ENCODE results near the gene FRMPD2. TPM values are rescaled to one million over a fixed set of nuclear protein-coding genes. Genes with fewer than 3 reads are reported as not detected.

FRMPD2 gene
- total and polyA plus RNA-seq, 2 experiments from 2014 or later = not detected

DNA sequence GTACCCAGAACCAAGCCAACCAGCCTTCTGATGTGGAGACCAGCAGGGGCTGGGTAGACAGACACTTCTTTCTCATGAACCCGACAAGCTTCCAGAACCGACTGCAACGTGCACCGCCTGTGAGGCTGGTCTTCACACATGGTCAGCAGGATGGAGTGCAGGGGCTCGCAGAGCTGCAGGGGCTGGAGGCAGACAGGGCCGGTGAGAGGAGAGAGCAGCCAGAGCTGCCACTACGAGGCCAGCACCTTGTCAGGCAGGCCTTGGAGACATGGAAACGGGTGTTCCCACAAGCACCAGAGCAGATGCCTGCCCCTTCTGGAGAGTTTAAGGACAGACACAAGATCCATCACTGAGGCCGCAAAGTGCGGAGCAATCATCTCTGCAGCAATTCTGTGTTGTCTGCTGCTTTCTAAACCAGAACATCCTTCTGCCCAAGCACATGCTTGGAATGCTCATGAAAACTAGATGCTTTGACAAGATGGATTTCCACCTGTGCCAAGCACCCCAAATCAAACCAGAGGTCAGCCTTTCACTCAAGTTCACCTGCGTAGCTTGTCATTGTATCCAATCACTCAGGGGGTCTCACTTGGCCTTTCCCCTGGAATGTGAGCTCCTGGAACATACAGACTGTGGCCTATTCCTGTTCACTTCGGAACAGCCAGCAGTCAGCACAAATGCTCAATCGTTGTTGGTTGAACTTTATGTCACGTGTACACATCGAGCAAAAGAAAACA is 32.2 kb downstream of the FRMPD2 start:
- ATAC-seq (peak; percentile 78), DNase-seq (ENCODE audit: low spot score) (peak; percentile 46)
- no peak overlapping the region for H3K4me3 ChIP-seq
- no peaks in the 10 kb centered on the region for H3K79me2 ChIP-seq (replicated peaks; ENCODE audit: insufficient read depth)
- no peaks in the 10 kb centered on the region for H3F3A ChIP-seq (replicated peaks; ENCODE audit: low read depth)
- 0 out of 3 replicates have a peak, but pooled peaks cover 2% of the 10 kb centered on the region for H3K9me3 Mint-ChIP-seq
- TF ChIP-seq CREB1 (CRISPR knock-in tag; IDR thresholded peaks at IDR 0.05; ENCODE audit: low read depth) (no peak), EZH2phosphoT487 (IDR thresholded peaks at IDR 0.05; ENCODE audit: unreplicated experiment) (no peak), POLR2AphosphoS5 (IDR thresholded peaks at IDR 0.05; ENCODE audit: low read depth) (no peak), JUNB (IDR thresholded peaks at IDR 0.05; ENCODE audit: unreplicated experiment) (no peak), EZH2 (IDR thresholded peaks at IDR 0.05; ENCODE audit: low read depth, unreplicated experiment) (no peak), ZNF331 (CRISPR knock-in tag; IDR thresholded peaks at IDR 0.05; ENCODE audit: low read depth) (no peak), ZNF114 (CRISPR knock-in tag; IDR thresholded peaks at IDR 0.05) (no peak), NANOG (IDR thresholded peaks at IDR 0.05; ENCODE audit: borderline replicate concordance) (no peak)
- TF ChIP-seq, protein P1, sequence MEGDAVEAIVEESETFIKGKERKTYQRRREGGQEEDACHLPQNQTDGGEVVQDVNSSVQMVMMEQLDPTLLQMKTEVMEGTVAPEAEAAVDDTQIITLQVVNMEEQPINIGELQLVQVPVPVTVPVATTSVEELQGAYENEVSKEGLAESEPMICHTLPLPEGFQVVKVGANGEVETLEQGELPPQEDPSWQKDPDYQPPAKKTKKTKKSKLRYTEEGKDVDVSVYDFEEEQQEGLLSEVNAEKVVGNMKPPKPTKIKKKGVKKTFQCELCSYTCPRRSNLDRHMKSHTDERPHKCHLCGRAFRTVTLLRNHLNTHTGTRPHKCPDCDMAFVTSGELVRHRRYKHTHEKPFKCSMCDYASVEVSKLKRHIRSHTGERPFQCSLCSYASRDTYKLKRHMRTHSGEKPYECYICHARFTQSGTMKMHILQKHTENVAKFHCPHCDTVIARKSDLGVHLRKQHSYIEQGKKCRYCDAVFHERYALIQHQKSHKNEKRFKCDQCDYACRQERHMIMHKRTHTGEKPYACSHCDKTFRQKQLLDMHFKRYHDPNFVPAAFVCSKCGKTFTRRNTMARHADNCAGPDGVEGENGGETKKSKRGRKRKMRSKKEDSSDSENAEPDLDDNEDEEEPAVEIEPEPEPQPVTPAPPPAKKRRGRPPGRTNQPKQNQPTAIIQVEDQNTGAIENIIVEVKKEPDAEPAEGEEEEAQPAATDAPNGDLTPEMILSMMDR (conservative IDR thresholded peaks at IDR 0.05; ENCODE audit: low read depth in 2 of 2) = no peak
- TF ChIP-seq, protein P2, sequence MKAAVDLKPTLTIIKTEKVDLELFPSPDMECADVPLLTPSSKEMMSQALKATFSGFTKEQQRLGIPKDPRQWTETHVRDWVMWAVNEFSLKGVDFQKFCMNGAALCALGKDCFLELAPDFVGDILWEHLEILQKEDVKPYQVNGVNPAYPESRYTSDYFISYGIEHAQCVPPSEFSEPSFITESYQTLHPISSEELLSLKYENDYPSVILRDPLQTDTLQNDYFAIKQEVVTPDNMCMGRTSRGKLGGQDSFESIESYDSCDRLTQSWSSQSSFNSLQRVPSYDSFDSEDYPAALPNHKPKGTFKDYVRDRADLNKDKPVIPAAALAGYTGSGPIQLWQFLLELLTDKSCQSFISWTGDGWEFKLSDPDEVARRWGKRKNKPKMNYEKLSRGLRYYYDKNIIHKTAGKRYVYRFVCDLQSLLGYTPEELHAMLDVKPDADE (IDR thresholded peaks at IDR 0.05) = no peak
- TF ChIP-seq, protein P3, sequence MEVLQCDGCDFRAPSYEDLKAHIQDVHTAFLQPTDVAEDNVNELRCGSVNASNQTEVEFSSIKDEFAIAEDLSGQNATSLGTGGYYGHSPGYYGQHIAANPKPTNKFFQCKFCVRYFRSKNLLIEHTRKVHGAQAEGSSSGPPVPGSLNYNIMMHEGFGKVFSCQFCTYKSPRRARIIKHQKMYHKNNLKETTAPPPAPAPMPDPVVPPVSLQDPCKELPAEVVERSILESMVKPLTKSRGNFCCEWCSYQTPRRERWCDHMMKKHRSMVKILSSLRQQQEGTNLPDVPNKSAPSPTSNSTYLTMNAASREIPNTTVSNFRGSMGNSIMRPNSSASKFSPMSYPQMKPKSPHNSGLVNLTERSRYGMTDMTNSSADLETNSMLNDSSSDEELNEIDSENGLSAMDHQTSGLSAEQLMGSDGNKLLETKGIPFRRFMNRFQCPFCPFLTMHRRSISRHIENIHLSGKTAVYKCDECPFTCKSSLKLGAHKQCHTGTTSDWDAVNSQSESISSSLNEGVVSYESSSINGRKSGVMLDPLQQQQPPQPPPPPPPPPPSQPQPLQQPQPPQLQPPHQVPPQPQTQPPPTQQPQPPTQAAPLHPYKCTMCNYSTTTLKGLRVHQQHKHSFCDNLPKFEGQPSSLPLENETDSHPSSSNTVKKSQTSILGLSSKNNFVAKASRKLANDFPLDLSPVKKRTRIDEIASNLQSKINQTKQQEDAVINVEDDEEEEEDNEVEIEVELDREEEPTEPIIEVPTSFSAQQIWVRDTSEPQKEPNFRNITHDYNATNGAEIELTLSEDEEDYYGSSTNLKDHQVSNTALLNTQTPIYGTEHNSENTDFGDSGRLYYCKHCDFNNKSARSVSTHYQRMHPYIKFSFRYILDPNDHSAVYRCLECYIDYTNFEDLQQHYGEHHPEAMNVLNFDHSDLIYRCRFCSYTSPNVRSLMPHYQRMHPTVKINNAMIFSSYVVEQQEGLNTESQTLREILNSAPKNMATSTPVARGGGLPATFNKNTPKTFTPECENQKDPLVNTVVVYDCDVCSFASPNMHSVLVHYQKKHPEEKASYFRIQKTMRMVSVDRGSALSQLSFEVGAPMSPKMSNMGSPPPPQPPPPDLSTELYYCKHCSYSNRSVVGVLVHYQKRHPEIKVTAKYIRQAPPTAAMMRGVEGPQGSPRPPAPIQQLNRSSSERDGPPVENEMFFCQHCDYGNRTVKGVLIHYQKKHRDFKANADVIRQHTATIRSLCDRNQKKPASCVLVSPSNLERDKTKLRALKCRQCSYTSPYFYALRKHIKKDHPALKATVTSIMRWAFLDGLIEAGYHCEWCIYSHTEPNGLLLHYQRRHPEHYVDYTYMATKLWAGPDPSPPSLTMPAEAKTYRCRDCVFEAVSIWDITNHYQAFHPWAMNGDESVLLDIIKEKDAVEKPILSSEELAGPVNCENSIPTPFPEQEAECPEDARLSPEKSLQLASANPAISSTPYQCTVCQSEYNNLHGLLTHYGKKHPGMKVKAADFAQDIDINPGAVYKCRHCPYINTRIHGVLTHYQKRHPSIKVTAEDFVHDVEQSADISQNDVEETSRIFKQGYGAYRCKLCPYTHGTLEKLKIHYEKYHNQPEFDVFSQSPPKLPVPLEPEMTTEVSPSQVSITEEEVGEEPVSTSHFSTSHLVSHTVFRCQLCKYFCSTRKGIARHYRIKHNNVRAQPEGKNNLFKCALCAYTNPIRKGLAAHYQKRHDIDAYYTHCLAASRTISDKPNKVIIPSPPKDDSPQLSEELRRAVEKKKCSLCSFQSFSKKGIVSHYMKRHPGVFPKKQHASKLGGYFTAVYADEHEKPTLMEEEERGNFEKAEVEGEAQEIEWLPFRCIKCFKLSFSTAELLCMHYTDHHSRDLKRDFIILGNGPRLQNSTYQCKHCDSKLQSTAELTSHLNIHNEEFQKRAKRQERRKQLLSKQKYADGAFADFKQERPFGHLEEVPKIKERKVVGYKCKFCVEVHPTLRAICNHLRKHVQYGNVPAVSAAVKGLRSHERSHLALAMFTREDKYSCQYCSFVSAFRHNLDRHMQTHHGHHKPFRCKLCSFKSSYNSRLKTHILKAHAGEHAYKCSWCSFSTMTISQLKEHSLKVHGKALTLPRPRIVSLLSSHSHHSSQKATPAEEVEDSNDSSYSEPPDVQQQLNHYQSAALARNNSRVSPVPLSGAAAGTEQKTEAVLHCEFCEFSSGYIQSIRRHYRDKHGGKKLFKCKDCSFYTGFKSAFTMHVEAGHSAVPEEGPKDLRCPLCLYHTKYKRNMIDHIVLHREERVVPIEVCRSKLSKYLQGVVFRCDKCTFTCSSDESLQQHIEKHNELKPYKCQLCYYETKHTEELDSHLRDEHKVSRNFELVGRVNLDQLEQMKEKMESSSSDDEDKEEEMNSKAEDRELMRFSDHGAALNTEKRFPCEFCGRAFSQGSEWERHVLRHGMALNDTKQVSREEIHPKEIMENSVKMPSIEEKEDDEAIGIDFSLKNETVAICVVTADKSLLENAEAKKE (CRISPR knock-in tag; IDR thresholded peaks at IDR 0.05) = no peak
- TF ChIP-seq, protein P4, sequence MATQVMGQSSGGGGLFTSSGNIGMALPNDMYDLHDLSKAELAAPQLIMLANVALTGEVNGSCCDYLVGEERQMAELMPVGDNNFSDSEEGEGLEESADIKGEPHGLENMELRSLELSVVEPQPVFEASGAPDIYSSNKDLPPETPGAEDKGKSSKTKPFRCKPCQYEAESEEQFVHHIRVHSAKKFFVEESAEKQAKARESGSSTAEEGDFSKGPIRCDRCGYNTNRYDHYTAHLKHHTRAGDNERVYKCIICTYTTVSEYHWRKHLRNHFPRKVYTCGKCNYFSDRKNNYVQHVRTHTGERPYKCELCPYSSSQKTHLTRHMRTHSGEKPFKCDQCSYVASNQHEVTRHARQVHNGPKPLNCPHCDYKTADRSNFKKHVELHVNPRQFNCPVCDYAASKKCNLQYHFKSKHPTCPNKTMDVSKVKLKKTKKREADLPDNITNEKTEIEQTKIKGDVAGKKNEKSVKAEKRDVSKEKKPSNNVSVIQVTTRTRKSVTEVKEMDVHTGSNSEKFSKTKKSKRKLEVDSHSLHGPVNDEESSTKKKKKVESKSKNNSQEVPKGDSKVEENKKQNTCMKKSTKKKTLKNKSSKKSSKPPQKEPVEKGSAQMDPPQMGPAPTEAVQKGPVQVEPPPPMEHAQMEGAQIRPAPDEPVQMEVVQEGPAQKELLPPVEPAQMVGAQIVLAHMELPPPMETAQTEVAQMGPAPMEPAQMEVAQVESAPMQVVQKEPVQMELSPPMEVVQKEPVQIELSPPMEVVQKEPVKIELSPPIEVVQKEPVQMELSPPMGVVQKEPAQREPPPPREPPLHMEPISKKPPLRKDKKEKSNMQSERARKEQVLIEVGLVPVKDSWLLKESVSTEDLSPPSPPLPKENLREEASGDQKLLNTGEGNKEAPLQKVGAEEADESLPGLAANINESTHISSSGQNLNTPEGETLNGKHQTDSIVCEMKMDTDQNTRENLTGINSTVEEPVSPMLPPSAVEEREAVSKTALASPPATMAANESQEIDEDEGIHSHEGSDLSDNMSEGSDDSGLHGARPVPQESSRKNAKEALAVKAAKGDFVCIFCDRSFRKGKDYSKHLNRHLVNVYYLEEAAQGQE (IDR thresholded peaks at IDR 0.05; ENCODE audit: unreplicated experiment) = no peak
- H3K27ac ChIP-seq (ENCODE audit: low read depth) = no peak overlapping the region
- H3K36me3 ChIP-seq (ENCODE audit: insufficient read depth) = no peaks in the 10 kb centered on the region
- H3K27me3 ChIP-seq (ENCODE audit: insufficient read depth) = no peaks in the 10 kb centered on the region
- H3K27ac Mint-ChIP-seq = no peak overlapping the region
- H3K4me1 Mint-ChIP-seq = peaks cover 16% of the 10 kb centered on the region
- peaks cover 8% of the 10 kb centered on the region; the same call in 1 of the 2 replicates for H3K4me1 ChIP-seq (ENCODE audit: insufficient read depth)
- H3K4me3 Mint-ChIP-seq = no peak overlapping the region
- no peak overlapping the region for H3K4me2 ChIP-seq
- 0 out of 2 replicates have a peak overlapping the region, but pooled peaks have one; percentile 52 for H2AFZ ChIP-seq
- 0 out of 2 replicates have a peak, but pooled peaks cover 3% of the 10 kb centered on the region for H3K9me2 ChIP-seq (ENCODE audit: insufficient read depth)
- no peaks in the 10 kb centered on the region for H4K20me1 ChIP-seq (replicated peaks; ENCODE audit: insufficient read depth)
- H3K27me3 Mint-ChIP-seq (ENCODE audit: insufficient read depth, low read depth, poor library complexity) = peaks cover 3% of the 10 kb centered on the region
- no peaks in the 10 kb centered on the region for H3K36me3 Mint-ChIP-seq (ENCODE audit: low read depth)

Data from GM23338 (cell line).